Endothelial cell of umbilical vein (primary cell): Measurements from ENCODE around the gene ANKRD39.

Experiments
- CTCF ChIP-seq, 2 donors: IDR thresholded peaks; 1 replicate in 1 of 2; 2 replicates in 1 of 2; pipeline ENCODE4 v1.5.1; 2011; ENCODE audit warnings: low read length in 2 of 2, mild to moderate bottlenecking in 2 of 2, moderate library complexity in 2 of 2, control low read depth in 1 of 2, inconsistent platforms in 1 of 2, low read depth in 1 of 2; ENCODE audit not compliant: insufficient read depth in 1 of 2; ENCODE audit errors: extremely low read depth in 1 of 2
- EZH2 ChIP-seq: IDR thresholded peaks from 2 replicates; pipeline ENCODE4 v1.6.1; 2012; ENCODE audit warnings: borderline replicate concordance, low read depth, mild to moderate bottlenecking, moderate library complexity, low read length, inconsistent platforms; ENCODE audit not compliant: severe bottlenecking
- FOS ChIP-seq: IDR thresholded peaks from 2 replicates; pipeline ENCODE4 v1.6.1; 2011; ENCODE audit warnings: mild to moderate bottlenecking, low read length, moderate library complexity, borderline replicate concordance; ENCODE audit not compliant: insufficient read depth
- GATA2 ChIP-seq: IDR thresholded peaks from 2 replicates; pipeline ENCODE4 v1.7.0; 2011; ENCODE audit warnings: low read depth, mild to moderate bottlenecking, moderate library complexity, mixed read lengths, low read length; ENCODE audit not compliant: insufficient read length, insufficient read depth
- JUN ChIP-seq: IDR thresholded peaks from 2 replicates; pipeline ENCODE4 v1.6.1; 2011; ENCODE audit warnings: borderline replicate concordance, low read depth; ENCODE audit not compliant: insufficient read length, insufficient read depth
- MAX ChIP-seq: IDR thresholded peaks from 2 replicates; pipeline ENCODE4 v1.6.1; 2011; ENCODE audit not compliant: insufficient read depth, insufficient read length
- MYC ChIP-seq: IDR thresholded peaks from one replicate; pipeline ENCODE4 v1.6.1; 2011; ENCODE audit warnings: mild to moderate bottlenecking, low read depth, low read length
- POLR2A ChIP-seq: IDR thresholded peaks from 2 replicates; pipeline ENCODE4 v1.6.1; 2012; ENCODE audit warnings: low read depth, mild to moderate bottlenecking, control low read depth, low read length
- POLR2AphosphoS5 ChIP-seq: IDR thresholded peaks from 2 replicates; pipeline ENCODE4 v1.6.1; 2012; ENCODE audit warnings: low read depth, mild to moderate bottlenecking, control low read depth, low read length, moderate library complexity; ENCODE audit not compliant: insufficient read depth

- TF ChIP-seq FOS: no peak
- no peak for TF ChIP-seq CTCF (IDR thresholded peaks at IDR 0.05; ENCODE audit: extremely low read depth in 1 of 2, insufficient read depth in 1 of 2, low read depth in 1 of 2, low read length in 2 of 2)
- TF ChIP-seq EZH2: no peak
- no peak for TF ChIP-seq POLR2A
- TF ChIP-seq POLR2AphosphoS5: no peak
- no peak for TF ChIP-seq GATA2
- no peak for TF ChIP-seq MAX
- TF ChIP-seq MYC: no peak
- TF ChIP-seq JUN: no peak
Measured at GRCh38 chr2:96844405-96844808, 13.4 kb downstream of the ANKRD39 start.
